ENCODE results near the gene ATP6V0A1.
"Not testable (repeated sequence)": the region's sequence is repeated elsewhere in the genome, so short reads cannot be mapped to it uniquely, and the experiment has no call there.

The ATP6V0A1 gene

DNA sequence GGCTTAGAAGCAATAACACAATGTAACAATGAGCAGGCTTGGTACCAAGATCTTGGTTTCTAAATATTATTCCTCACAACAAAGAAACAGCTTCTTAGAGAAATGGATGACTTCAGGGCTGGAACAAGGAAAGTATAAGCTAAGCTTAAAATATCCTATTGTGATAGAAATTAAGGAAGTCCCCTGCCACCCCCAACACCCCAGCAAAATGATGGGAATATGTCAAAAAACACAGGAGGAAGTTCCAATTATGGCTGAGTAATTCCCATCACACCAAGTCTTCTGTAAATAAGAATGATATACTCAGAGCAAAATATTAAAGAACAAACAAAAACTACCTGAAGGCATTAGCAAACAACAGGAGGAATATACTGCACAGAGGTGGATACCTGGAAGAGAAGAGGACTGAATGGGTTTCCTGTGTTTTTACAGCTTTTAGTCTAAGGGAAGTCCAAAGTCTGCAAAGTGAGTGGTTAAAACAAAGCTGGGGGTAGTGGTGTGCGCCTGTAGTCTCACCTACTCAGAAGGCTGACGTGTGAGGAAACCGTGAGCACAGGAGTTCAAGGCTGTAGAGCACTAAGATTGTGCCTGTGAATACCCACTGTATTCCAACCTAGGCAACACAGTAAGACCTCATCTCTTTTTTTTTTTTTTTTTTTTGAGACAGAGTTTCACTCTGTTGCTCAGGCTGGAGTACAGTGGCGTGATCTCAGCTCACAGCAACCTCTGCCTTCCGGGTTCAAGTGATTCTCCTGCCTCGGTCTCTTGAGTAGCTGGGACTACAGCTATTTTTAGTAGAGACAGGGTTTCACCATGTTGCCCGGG, 17.1 kb upstream of the ATP6V0A1 start:
- H3K4me3 ChIP-seq (replicated peaks; ENCODE audit: low read depth, low read length): no peak overlapping the region
- TF ChIP-seq, protein P1, sequence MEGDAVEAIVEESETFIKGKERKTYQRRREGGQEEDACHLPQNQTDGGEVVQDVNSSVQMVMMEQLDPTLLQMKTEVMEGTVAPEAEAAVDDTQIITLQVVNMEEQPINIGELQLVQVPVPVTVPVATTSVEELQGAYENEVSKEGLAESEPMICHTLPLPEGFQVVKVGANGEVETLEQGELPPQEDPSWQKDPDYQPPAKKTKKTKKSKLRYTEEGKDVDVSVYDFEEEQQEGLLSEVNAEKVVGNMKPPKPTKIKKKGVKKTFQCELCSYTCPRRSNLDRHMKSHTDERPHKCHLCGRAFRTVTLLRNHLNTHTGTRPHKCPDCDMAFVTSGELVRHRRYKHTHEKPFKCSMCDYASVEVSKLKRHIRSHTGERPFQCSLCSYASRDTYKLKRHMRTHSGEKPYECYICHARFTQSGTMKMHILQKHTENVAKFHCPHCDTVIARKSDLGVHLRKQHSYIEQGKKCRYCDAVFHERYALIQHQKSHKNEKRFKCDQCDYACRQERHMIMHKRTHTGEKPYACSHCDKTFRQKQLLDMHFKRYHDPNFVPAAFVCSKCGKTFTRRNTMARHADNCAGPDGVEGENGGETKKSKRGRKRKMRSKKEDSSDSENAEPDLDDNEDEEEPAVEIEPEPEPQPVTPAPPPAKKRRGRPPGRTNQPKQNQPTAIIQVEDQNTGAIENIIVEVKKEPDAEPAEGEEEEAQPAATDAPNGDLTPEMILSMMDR (IDR thresholded peaks at IDR 0.05; ENCODE audit: low read length, missing control alignments): no peak
- DNase-seq (ENCODE audit: low read depth): no peak

DNA sequence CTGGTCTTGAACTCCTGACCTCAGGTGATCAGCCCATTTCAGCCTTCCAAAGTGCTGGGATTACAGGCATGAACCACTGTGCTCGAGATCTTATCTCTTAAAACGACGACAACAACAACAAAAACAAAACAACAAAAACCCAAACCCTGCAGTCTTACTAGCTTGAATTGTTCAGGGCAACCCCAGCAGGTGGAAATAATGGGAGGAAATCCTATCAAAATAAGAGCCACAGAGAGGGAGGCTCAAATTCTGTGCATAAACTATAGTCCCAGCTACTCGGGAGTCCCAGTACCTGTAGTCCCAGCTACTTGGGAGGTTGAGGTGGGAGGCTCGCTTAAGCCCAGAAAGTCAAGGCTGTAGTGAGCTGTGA, 16.5 kb upstream of the ATP6V0A1 start:
- H3K4me3 ChIP-seq (replicated peaks; ENCODE audit: low read depth, low read length): no peak overlapping the region
- TF ChIP-seq, protein P1 (IDR thresholded peaks at IDR 0.05; ENCODE audit: low read length, missing control alignments): no peak
- DNase-seq (ENCODE audit: low read depth): no peak

DNA sequence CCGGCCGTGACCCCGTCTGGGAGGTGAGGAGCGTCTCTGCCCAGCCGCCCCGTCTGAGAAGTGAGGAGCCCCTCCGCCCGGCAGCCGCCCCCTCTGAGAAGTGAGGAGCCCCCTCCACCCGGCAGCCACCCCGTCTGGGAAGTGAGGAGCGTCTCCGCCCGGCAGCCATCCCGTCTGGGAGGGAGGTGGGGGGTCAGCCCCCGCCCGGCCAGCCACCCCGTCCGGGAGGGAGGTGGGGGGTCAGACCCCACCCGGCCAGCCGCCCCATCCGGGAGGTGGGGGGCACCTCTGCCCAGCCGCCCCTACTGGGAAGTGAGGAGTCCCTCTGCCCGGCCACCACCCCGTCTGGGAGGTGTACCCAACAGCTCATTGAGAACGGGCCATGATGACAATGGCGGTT, 9.5 kb upstream of the ATP6V0A1 start:
- not testable (repeated sequence) for H3K4me3 ChIP-seq (replicated peaks; ENCODE audit: low read depth, low read length); DNase-seq (ENCODE audit: low read depth)

DNA sequence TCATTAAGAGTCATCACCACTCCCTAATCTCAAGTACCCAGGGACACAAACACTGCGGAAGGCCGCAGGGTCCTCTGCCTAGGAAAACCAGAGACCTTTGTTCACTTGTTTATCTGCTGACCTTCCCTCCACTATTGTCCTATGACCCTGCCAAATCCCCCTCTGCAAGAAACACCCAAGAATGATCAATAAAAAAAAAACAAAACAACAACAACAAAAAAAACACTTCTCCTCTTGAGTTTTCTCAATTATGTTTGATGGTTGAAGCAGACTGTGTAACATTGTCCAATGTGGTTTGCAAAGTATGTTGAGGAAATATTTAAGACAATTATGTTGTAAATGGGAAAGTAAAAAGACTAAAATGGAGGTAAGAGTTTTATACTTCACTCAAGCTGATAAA, 8.8 kb upstream of the ATP6V0A1 start:
- H3K4me3 ChIP-seq (replicated peaks; ENCODE audit: low read depth, low read length); DNase-seq (ENCODE audit: low read depth): not testable (repeated sequence)

DNA sequence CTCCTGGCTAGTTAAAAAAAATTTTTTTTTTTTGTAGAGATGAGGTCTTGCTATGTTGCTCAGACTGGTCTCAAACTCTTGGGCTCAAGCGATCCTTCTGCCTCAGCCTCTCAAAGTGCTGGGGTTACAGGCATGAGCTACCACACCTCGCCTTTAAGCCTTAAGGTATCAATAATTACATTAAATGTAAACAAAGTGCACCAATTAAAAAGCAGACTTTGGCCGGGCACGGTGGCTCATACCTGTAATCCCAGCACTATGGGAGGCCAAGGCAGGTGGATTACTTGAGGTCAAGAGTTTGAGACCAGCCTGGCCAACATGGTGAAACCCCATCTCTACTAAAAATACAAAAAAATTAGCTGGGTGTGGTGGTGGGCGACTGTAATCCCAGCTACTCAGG, 7.4 kb upstream of the ATP6V0A1 start:
- H3K4me3 ChIP-seq (replicated peaks; ENCODE audit: low read depth, low read length); DNase-seq (ENCODE audit: low read depth): not testable (repeated sequence)

DNA sequence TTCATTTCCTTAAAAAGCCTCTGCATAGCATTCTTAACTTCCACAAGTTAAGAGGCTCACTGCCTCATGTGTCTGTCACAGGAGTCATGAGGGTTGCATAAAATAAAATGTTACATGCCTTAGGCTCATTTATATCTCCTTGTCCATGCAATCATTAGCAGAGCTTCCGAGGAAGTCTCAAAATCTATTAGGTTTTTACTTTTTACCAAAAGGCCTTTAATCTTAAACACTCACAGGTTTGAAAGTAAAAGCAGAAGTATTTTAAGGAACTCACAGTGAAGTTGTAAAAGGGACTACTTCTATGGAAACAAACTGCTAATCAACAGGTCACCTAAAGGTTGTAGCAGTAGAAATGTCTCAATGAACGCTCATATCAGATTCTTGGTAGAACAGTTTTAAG, 5.2 kb upstream of the ATP6V0A1 start:
- H3K4me3 ChIP-seq (replicated peaks; ENCODE audit: low read depth, low read length): no peak overlapping the region
- TF ChIP-seq, protein P1 (IDR thresholded peaks at IDR 0.05; ENCODE audit: low read length, missing control alignments): no peak
- no peak for DNase-seq (ENCODE audit: low read depth)

DNA sequence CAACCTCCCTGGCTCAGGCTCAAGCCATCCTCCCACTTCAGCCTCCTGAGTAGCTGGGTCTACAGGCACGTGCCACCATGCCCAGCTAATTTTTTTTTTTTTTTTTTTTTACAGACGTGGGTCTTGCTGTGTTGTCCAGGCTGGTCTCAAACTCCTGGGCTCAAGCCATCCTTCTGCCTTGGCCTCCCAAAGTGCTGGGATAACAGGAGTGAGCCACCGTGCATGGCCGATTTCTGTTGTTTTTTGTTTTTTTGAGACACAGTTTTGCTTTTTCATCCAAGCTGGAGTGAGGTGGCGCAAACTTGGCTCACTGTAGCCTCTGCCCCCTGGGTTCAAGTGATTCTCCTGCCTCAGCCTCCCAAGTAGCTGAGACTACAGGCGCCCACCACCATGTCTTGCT, 3.7 kb upstream of the ATP6V0A1 start:
- not testable (repeated sequence) for DNase-seq (ENCODE audit: low read depth); H3K4me3 ChIP-seq (replicated peaks; ENCODE audit: low read depth, low read length)

DNA sequence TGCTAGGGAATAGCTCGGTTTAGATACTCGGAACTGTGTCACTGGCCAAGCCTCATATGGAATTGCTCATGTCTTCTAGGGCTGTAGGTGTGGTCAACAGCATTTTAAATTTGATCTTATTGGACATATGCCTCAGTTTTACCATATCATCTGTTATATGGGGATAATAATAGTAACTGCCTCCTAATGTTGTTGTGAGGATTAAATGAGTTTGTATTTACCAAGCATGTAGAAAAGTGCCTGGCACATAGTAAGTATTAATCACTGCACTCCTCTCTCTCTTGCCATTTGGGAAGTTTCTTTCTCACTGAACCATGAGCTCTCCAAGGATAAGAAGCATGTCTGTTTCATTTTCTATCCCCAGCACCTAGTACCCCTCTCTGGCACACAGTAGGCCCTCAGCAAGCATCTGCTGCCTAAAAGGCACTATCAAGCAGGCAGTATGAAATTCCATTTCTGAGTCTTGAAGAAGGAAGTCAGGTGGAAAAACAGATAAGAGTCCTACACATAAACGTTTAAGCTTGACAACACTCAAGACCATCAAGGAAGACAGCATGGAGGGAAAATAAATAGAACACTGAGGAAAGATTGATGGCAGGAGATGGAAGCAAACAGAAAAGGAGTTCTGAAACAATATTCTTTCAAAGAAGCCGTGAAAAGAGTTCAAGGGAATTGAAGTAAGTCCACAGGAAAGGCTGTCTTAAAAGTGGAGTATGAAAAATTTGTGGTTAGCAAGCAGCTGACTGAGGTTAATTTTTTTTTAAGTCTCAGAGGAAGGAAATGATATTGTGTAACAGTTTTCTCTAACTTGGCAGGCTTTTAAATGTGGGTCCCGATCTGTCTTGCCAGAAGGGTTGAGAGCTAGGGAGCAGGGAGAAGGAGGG, 2.2 kb upstream of the ATP6V0A1 start:
- H3K4me3 ChIP-seq (replicated peaks; ENCODE audit: low read depth, low read length): peak overlapping the region; percentile 20
- TF ChIP-seq, protein P1 (IDR thresholded peaks at IDR 0.05; ENCODE audit: low read length, missing control alignments): no peak
- DNase-seq (ENCODE audit: low read depth): peak; percentile 89

All from fibroblast of pulmonary artery (primary cell).